GM12874 (cell line): ENCODE results near the gene HTT.

Experiments used
- CTCF ChIP-seq: IDR thresholded peaks from 2 replicates; pipeline ENCODE4 v1.5.1; 2011; ENCODE audit warnings: low read depth, mild to moderate bottlenecking, control low read depth, low read length, moderate library complexity; ENCODE audit not compliant: insufficient read depth

HTT gene

GRCh38 chr4:3176367-3177229 is 102.1 kb downstream of the HTT start:
- no peak for TF ChIP-seq CTCF

DNA sequence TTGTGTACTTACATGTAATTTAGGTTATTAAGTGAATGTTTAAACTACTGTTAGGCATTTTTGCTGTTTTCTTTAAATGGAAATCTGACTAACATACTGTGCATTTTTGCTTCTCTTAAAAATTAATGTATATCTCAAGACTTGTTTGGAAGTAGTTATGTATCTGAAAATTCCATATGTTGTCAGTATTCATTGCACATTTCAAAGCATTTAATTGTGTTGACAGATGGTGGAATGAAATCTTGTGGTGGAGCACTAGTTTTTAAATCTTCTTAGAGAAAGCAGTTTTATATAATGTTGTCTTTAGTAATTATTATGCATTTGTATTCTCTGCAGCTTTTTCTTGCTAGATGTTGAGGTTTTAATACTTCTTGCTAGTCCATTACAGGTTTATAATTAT is 102.9 kb downstream of the HTT start:
- no peak for TF ChIP-seq CTCF

- no peak for TF ChIP-seq CTCF
Observed at GRCh38 chr4:3177905-3178304, 103.4 kb downstream of the HTT start.

DNA sequence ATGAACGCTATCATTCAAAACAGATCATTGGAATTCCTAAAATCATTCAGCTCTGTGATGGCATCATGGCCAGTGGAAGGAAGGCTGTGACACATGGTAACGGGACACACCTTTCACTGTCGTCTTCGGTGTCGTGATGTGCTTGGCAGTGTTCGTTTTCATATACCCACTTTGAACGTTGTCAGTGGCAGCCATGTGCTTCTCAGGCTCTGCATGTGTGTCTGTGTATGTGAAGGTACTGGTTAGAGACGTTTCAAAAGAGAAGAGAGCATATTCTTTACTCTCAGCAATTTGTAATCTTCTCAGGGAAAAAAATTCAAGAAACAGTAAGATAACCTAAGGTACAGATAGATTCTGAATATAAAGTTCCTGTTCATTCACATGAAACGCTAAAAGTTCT is 103.9 kb downstream of the HTT start:
- TF ChIP-seq CTCF = no peak

DNA sequence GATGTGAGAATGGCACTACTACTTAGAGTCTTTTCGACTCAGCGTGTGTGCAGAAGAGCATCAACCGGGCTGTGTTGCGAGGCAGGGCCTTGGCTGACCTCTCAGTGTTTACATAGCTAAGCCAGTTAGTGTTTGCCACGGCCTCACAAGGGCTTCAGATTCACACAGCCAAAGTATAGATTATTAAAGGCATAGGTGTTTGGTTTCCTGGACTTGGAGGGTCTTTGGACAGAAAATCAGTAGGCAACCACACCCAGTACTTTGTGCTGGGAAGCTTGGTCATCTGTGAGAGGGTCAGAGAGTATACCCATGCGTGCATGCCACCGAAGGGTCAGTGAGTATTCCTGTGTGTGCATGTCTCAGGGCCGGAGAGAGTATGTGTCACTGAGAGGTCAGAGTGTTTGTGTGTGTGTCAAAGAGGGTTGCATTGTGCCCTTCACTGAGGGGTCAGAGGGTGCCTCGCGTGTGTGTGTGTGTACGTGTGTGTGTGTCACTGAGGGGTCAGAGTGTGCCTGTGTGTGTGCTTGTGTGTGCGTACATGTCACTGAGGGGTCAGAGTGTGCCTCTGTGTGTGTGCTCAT is 104.7 kb downstream of the HTT start:
- no peak for TF ChIP-seq CTCF

DNA sequence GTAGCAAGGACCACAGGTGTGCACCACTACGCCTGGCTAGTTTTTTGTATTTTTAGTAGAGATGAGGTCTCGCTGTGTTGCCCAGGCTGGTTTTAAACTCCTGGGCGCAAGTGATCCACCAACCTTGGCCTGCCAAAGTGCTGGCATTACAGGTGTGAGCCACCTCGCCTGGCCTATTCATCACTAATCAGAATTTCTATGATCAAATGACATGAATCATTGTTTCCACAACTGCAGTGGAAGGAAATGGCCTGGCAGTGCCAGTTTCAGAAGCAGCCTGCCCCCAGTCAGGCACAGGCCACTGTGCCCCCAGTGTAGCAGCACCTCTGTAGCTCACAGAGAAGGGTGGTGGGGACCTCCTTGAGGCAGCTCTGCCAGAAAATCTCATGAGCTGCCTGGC is 108.5 kb downstream of the HTT start:
- no peak for TF ChIP-seq CTCF

DNA sequence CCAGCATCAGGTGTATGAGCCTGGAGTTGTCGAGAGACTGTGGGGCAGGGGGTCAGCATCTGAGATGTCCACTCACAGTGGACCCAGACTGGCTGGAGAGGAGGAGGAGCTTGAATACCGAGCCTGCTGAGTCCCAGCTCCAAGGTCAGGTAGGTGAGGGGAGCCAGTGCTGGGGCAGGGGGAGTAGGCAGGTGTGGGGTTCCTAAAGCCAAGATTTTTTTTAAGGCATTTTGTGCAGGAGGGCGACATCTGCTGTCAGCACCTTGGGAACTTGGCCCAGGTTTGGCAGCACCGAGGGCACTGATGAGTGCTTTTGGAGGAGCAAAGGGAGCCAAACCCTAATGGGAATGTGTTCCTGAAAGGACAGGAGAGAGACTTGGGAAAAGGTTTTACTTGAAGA is 110.2 kb downstream of the HTT start:
- no peak for TF ChIP-seq CTCF
